Smooth muscle cell (in vitro differentiated cells): ENCODE data around the gene KDM4C. TPM values are rescaled to one million over a fixed set of nuclear protein-coding genes. Genes with fewer than 3 reads are reported as not detected.

Experiments used
- DNase-seq: peaks from one replicate; lab custom pipeline; 2025; ENCODE audit not compliant: unreplicated experiment; lab: John Stamatoyannopoulos, UW
- H2AFZ ChIP-seq: fragments of 200-600 bp; sonication (generic); 2 replicates; pipeline ENCODE4 v1.6.0; 2016; ENCODE audit warnings: antibody characterized with exemption, low read depth, mild to moderate bottlenecking
- H3F3A ChIP-seq: fragments of 200-600 bp; sonication (generic); 2 replicates; pipeline ENCODE4 v1.6.0; 2017; ENCODE audit warnings: antibody characterized with exemption, low read depth
- H3K27ac ChIP-seq: fragments of 200-600 bp; sonication (generic); 2 replicates; pipeline ENCODE4 v1.5.1; 2016; ENCODE audit warnings: low read depth, mild to moderate bottlenecking
- H3K27me3 ChIP-seq: fragments of 200-600 bp; sonication (generic); 2 replicates; pipeline ENCODE4 v1.6.1; 2016; ENCODE audit warnings: low read depth, mild to moderate bottlenecking
- H3K36me3 ChIP-seq: fragments of 200-600 bp; sonication (generic); 2 replicates; pipeline ENCODE4 v1.5.1; 2016; ENCODE audit warnings: low read depth
- H3K4me1 ChIP-seq: fragments of 200-600 bp; sonication (generic); 2 replicates; pipeline ENCODE4 v1.5.1; 2016; ENCODE audit warnings: low read depth
- H3K4me2 ChIP-seq: fragments of 200-600 bp; sonication (generic); 2 replicates; pipeline ENCODE4 v1.6.0; 2016; ENCODE audit warnings: mild to moderate bottlenecking
- H3K4me3 ChIP-seq: fragments of 200-600 bp; sonication (generic); 2 replicates; pipeline ENCODE4 v1.5.1; 2016; ENCODE audit warnings: mild to moderate bottlenecking
- H3K79me2 ChIP-seq: fragments of 200-600 bp; sonication (generic); 2 replicates; pipeline ENCODE4 v1.6.0; 2016; ENCODE audit warnings: low read depth, mild to moderate bottlenecking
- H3K9ac ChIP-seq: fragments of 200-600 bp; sonication (generic); 2 replicates; pipeline ENCODE4 v1.6.0; 2016; ENCODE audit warnings: low read depth
- H3K9me3 ChIP-seq: fragments of 200-600 bp; sonication (generic); replicated peaks from 2 replicates; pipeline ENCODE4 v1.5.1; 2016; ENCODE audit warnings: low read depth
- H4K20me1 ChIP-seq: fragments of 200-600 bp; sonication (generic); 2 replicates; pipeline ENCODE4 v1.6.0; 2016; ENCODE audit warnings: low read depth
- CTCF ChIP-seq: fragments of 200-600 bp; sonication (generic); IDR thresholded peaks from 2 replicates; pipeline ENCODE4 v1.5.1; 2017; ENCODE audit warnings: borderline replicate concordance, mild to moderate bottlenecking, antibody characterized with exemption; ENCODE audit not compliant: insufficient read depth, poor library complexity, severe bottlenecking
- WGBS: methylation state at CpG from one replicate; pipeline ENCODE4 v1.1.7; 2016; ENCODE audit warnings: low lambda C conversion rate; 5-methylcytosine and 5-hydroxymethylcytosine counted together
- polyA plus RNA-seq: library from polyadenylated mRNA; unstranded; fragments of >200 nt; fragmentation: Nextera tagmentation; extraction: Ambion mirVana; gene quantifications from 2 replicates; pipeline ENCODE4 v1.2.1, GENCODE V29; 2016
- total RNA-seq: library from RNA; depleted of rRNA; stranded (reverse); fragments of >200 nt; gene quantifications from 2 replicates; pipeline ENCODE4 v1.2.3, GENCODE V29; 2014

Gene KDM4C
- total and polyA plus RNA-seq, 2 experiments from 2014 or later, result 7.5 to 20.2 TPM

GRCh38 chr9:6897207-6897822 lies 139.5 kb downstream of the KDM4C start:
- 96% methylated on average over 1 of the region's 1 CpG for WGBS
- DNase-seq, result no peak
- no peaks in the 10 kb centered on the region for H3K27me3 ChIP-seq
- no peaks in the 10 kb centered on the region for H3K79me2 ChIP-seq
- H2AFZ ChIP-seq, result no peak overlapping the region
- H3F3A ChIP-seq, result no peaks in the 10 kb centered on the region
- no peak overlapping the region for H3K4me3 ChIP-seq
- no peak overlapping the region for H3K4me2 ChIP-seq
- TF ChIP-seq CTCF, result no peak
- H3K9me3 ChIP-seq, result no peaks in the 10 kb centered on the region
- peaks cover 58% of the 10 kb centered on the region for H4K20me1 ChIP-seq
- no peak overlapping the region for H3K9ac ChIP-seq
- H3K4me1 ChIP-seq, result no peaks in the 10 kb centered on the region
- peaks cover 7% of the 10 kb centered on the region for H3K36me3 ChIP-seq
- no peak overlapping the region for H3K27ac ChIP-seq

GRCh38 chr9:6897898-6898302 lies 140.1 kb downstream of the KDM4C start:
- no peak for DNase-seq
- no peaks in the 10 kb centered on the region for H3F3A ChIP-seq
- 83% methylated on average over 7 of the region's 7 CpGs for WGBS
- peaks cover 64% of the 10 kb centered on the region for H4K20me1 ChIP-seq
- no peaks in the 10 kb centered on the region for H3K79me2 ChIP-seq
- no peak for TF ChIP-seq CTCF
- no peak overlapping the region for H3K4me3 ChIP-seq
- H3K9ac ChIP-seq, result no peak overlapping the region
- H3K27me3 ChIP-seq, result no peaks in the 10 kb centered on the region
- no peaks in the 10 kb centered on the region for H3K4me1 ChIP-seq
- no peak overlapping the region for H3K27ac ChIP-seq
- no peak overlapping the region for H2AFZ ChIP-seq
- H3K4me2 ChIP-seq, result no peak overlapping the region
- H3K9me3 ChIP-seq, result no peaks in the 10 kb centered on the region
- H3K36me3 ChIP-seq, result peaks cover 7% of the 10 kb centered on the region

- WGBS, result 52% methylated on average over 1 of the region's 1 CpG
- Histone ChIP-seq H3K79me2 (no peaks in the 10 kb centered on the region), H3F3A (no peaks in the 10 kb centered on the region), H4K20me1 (peaks cover 74% of the 10 kb centered on the region), H3K36me3 (peaks cover 5% of the 10 kb centered on the region), H3K4me2 (no peak overlapping the region), H3K9ac (no peak overlapping the region), H3K4me1 (no peaks in the 10 kb centered on the region), H3K9me3 (no peaks in the 10 kb centered on the region), H2AFZ (no peak overlapping the region), H3K4me3 (no peak overlapping the region), H3K27ac (no peak overlapping the region), H3K27me3 (no peaks in the 10 kb centered on the region)
- DNase-seq, result no peak
- TF ChIP-seq CTCF, result no peak
Observed at GRCh38 chr9:6899274-6899673, 141.5 kb downstream of the KDM4C start.

- Histone ChIP-seq H3K79me2 (no peaks in the 10 kb centered on the region), H3K27me3 (no peaks in the 10 kb centered on the region), H2AFZ (no peak overlapping the region), H3K4me3 (no peak overlapping the region), H3K27ac (no peak overlapping the region), H3K4me2 (no peak overlapping the region), H3K4me1 (no peaks in the 10 kb centered on the region), H3K9ac (no peak overlapping the region), H4K20me1 (peaks cover 83% of the 10 kb centered on the region), H3F3A (no peaks in the 10 kb centered on the region), H3K36me3 (no peaks in the 10 kb centered on the region), H3K9me3 (no peaks in the 10 kb centered on the region)
- TF ChIP-seq CTCF, result no peak
- DNase-seq, result no peak
- 97% methylated on average over 7 of the region's 7 CpGs for whole genome bisulfite sequencing
Observed at GRCh38 chr9:6900440-6900883, 142.7 kb downstream of the KDM4C start.
